ENCODE data around the gene SUCLG2.

SUCLG2 gene

DNA sequence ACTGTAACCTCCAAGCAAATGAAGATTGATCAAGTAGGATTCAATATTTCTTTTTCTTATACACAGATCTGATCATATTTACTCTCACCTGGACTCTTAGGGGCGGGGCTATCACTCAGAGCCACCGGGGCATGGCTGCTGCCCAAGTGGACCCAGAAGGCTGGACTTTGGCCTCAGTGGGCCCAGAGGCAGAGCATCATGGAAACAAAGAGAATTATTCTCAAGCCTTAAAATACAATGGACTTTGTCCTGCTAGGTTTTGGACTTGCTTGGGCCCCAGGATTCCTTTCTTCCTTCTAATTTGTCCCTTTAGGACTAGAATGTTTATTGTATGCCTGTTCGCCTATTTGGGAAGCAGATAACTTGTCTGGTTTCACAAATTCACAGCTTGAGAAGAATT is 85.1 kb downstream of the SUCLG2 start:
- Histone ChIP-seq H3K4me1 (ENCODE audit: insufficient read depth, low read length, severe bottlenecking) (no peaks in the 10 kb centered on the region), H3F3A (ENCODE audit: insufficient read depth, low read length) (no peaks in the 10 kb centered on the region), H3K27ac (ENCODE audit: low read depth, low read length, poor library complexity, severe bottlenecking) (no peak overlapping the region), H3K9me2 (ENCODE audit: low read depth, low read length) (no peaks in the 10 kb centered on the region), H3K79me2 (ENCODE audit: insufficient read depth, low read length) (no peaks in the 10 kb centered on the region), H3K9me3 (ENCODE audit: low read length) (no peaks in the 10 kb centered on the region; the same call in 1 of the 2 replicates), H3K36me3 (ENCODE audit: insufficient read depth, low read length) (peaks cover 13% of the 10 kb centered on the region), H3K4me2 (ENCODE audit: low read length) (no peak overlapping the region), H3K9ac (ENCODE audit: low read length) (no peak overlapping the region), H3K4me3 (ENCODE audit: low read depth, low read length, poor library complexity, severe bottlenecking) (no peak overlapping the region), H4K20me1 (ENCODE audit: insufficient read depth, low read length) (no peaks in the 10 kb centered on the region), H3K27me3 (ENCODE audit: insufficient read depth, low read length) (no peaks in the 10 kb centered on the region), H2AFZ (ENCODE audit: low read length) (no peak overlapping the region)
- TF ChIP-seq, protein P1, sequence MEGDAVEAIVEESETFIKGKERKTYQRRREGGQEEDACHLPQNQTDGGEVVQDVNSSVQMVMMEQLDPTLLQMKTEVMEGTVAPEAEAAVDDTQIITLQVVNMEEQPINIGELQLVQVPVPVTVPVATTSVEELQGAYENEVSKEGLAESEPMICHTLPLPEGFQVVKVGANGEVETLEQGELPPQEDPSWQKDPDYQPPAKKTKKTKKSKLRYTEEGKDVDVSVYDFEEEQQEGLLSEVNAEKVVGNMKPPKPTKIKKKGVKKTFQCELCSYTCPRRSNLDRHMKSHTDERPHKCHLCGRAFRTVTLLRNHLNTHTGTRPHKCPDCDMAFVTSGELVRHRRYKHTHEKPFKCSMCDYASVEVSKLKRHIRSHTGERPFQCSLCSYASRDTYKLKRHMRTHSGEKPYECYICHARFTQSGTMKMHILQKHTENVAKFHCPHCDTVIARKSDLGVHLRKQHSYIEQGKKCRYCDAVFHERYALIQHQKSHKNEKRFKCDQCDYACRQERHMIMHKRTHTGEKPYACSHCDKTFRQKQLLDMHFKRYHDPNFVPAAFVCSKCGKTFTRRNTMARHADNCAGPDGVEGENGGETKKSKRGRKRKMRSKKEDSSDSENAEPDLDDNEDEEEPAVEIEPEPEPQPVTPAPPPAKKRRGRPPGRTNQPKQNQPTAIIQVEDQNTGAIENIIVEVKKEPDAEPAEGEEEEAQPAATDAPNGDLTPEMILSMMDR (IDR thresholded peaks at IDR 0.05; ENCODE audit: low read length): no peak
- TF ChIP-seq EZH2 (IDR thresholded peaks at IDR 0.05; ENCODE audit: borderline replicate concordance, low read length): no peak

GRCh38 chr3:67567893-67568292 is 86.5 kb downstream of the SUCLG2 start:
- no peak overlapping the region for H3K27ac ChIP-seq (ENCODE audit: low read depth, low read length, poor library complexity, severe bottlenecking)
- H3F3A ChIP-seq (ENCODE audit: insufficient read depth, low read length): no peaks in the 10 kb centered on the region
- H3K4me3 ChIP-seq (ENCODE audit: low read depth, low read length, poor library complexity, severe bottlenecking): no peak overlapping the region
- H3K9me3 ChIP-seq (ENCODE audit: low read length): no peaks in the 10 kb centered on the region; the same call in 1 of the 2 replicates
- no peaks in the 10 kb centered on the region for H3K9me2 ChIP-seq (ENCODE audit: low read depth, low read length)
- H3K27me3 ChIP-seq (ENCODE audit: insufficient read depth, low read length): no peaks in the 10 kb centered on the region
- peaks cover 7% of the 10 kb centered on the region for H3K36me3 ChIP-seq (ENCODE audit: insufficient read depth, low read length)
- TF ChIP-seq, protein P1 (IDR thresholded peaks at IDR 0.05; ENCODE audit: low read length): no peak
- TF ChIP-seq EZH2 (IDR thresholded peaks at IDR 0.05; ENCODE audit: borderline replicate concordance, low read length): no peak
- no peaks in the 10 kb centered on the region for H3K79me2 ChIP-seq (ENCODE audit: insufficient read depth, low read length)
- H3K9ac ChIP-seq (ENCODE audit: low read length): no peak overlapping the region
- H2AFZ ChIP-seq (ENCODE audit: low read length): no peak overlapping the region
- no peaks in the 10 kb centered on the region for H4K20me1 ChIP-seq (ENCODE audit: insufficient read depth, low read length)
- no peak overlapping the region for H3K4me2 ChIP-seq (ENCODE audit: low read length)
- no peaks in the 10 kb centered on the region for H3K4me1 ChIP-seq (ENCODE audit: insufficient read depth, low read length, severe bottlenecking)

- Histone ChIP-seq H3F3A (ENCODE audit: insufficient read depth, low read length) (no peaks in the 10 kb centered on the region), H3K9me3 (ENCODE audit: low read length) (no peaks in the 10 kb centered on the region; the same call in 1 of the 2 replicates), H3K27me3 (ENCODE audit: insufficient read depth, low read length) (no peaks in the 10 kb centered on the region), H3K4me2 (ENCODE audit: low read length) (no peak overlapping the region), H3K9me2 (ENCODE audit: low read depth, low read length) (no peaks in the 10 kb centered on the region), H3K4me1 (ENCODE audit: insufficient read depth, low read length, severe bottlenecking) (no peaks in the 10 kb centered on the region), H4K20me1 (ENCODE audit: insufficient read depth, low read length) (no peaks in the 10 kb centered on the region), H3K9ac (ENCODE audit: low read length) (no peak overlapping the region), H3K36me3 (ENCODE audit: insufficient read depth, low read length) (no peaks in the 10 kb centered on the region), H3K79me2 (ENCODE audit: insufficient read depth, low read length) (no peaks in the 10 kb centered on the region), H3K4me3 (ENCODE audit: low read depth, low read length, poor library complexity, severe bottlenecking) (no peak overlapping the region), H2AFZ (ENCODE audit: low read length) (no peak overlapping the region), H3K27ac (ENCODE audit: low read depth, low read length, poor library complexity, severe bottlenecking) (no peak overlapping the region)
- TF ChIP-seq, protein P1 (IDR thresholded peaks at IDR 0.05; ENCODE audit: low read length): no peak
- no peak for TF ChIP-seq EZH2 (IDR thresholded peaks at IDR 0.05; ENCODE audit: borderline replicate concordance, low read length)
Observed at GRCh38 chr3:67564973-67565372, 89.4 kb downstream of the SUCLG2 start.

All from OCI-LY1 (cell line).